Measurements from ENCODE around the gene ZBTB9.

ZBTB9 gene

DNA sequence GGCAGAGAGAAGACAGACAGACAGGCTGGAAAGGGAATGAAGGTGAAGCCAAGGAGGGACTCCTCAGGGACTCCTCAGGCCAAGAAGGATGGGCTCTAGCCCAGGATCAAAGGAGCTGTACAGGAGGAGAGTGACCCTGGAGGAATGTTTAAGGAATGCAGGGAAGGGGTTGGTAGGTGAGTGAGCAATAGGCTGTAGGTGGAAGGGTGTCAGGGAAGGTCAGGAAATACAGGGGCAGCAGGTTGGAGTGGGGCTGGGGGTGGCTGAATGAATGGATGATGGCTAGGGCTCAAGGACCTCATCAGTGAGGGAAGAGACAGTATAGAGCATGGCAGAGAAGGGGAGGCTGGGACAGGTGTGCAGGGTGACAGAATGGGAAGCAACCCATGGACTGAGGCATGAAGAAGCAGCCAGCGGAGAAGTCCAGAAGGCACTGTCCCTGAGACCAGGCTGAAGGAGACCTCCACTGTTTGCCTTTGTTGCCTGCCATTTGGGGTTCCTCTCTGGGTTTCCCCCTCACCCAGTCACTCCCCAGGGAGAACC is 21.3 kb upstream of the ZBTB9 start:
- DNase-seq (ENCODE audit: low read depth): no peak

DNA sequence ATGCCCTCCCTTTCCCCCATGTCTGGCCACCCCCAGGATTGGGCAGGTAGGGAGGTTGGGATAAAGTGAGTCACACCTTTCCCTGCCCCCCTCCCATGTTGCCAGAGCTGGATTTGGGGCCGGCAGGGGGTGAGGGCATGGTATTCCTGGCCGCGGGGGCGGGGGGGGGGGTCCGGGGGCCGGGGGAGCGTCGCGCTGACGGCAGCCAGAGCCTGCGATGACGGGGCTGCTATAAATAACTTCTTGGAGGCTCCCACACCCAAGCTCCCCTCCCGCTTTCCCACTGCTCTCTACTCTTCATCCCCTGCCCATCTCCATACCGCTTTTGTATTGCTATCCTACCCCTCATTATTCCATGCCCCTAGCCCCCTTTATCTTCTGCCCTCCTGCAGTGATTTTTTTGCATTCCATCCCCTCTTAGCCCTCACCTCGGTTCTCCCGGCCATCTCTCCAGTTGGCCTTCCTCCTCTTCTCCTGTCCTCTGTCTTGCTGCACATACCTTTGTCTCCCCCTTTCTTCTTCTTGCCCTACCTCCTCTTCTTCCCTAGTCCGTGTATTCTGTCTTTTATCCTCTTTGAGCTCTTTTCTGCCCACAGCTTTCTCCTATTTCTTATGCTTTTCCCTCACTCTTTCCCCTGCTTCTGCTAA is 20.7 kb upstream of the ZBTB9 start:
- DNase-seq (ENCODE audit: low read depth): no peak

DNA sequence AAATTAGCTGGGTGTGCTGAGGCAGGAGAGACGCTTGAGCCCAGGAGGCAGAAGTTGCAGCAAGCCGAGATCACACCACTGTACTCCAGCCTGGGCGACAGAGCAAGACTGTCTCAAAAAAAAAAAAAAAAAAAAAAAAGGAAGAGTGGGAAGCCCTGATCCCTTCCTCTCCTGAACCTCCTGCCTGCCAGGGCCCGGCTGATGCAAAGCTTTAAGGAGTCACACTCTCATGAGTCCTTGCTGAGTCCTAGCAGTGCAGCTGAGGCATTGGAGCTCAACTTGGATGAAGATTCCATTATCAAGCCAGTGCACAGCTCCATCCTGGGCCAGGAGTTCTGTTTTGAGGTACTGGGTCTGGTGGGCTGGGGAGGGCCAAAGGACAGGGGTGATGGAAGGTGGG is 19.4 kb upstream of the ZBTB9 start:
- DNase-seq (ENCODE audit: low read depth): no peak

DNA sequence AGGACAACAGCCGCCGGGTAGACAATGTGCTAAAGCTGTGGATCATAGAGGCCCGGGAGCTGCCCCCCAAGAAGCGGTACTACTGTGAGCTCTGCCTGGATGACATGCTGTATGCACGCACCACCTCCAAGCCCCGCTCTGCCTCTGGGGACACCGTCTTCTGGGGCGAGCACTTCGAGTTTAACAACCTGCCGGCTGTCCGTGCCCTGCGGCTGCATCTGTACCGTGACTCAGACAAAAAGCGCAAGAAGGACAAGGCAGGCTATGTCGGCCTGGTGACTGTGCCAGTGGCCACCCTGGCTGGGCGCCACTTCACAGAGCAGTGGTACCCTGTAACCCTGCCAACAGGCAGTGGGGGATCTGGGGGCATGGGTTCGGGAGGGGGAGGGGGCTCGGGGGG is 16.7 kb upstream of the ZBTB9 start:
- DNase-seq (ENCODE audit: low read depth): no peak

DNA sequence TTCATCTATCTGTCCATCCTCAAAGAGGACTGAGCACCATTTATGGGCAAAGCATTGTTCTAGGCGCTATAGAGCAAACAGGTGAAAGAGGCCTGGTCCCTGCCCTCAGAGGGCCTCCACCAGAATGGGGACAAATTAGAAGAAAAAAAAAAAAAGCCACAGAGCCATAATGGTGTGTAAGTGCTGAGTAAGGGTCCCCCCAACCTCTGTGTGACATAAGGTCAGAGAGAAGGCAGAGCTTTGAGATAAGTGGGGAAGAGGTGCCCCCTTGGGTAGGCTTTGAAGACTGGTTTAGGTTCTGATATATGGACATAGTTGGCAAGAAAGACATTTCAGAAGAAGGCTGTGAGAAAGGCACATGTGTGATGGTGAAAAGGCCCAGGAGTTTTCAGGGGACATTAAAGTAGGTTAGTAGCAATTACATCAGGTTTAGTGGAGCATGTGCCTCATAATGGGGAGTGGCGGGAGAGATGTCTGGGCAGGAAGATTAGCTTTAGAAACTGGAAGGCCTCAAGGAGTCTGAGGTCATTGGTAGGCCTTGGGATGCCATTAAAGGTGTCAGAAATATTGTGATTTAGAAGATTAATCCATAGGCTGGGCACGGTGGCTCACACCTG is 15.3 kb upstream of the ZBTB9 start:
- DNase-seq (ENCODE audit: low read depth): no peak

DNA sequence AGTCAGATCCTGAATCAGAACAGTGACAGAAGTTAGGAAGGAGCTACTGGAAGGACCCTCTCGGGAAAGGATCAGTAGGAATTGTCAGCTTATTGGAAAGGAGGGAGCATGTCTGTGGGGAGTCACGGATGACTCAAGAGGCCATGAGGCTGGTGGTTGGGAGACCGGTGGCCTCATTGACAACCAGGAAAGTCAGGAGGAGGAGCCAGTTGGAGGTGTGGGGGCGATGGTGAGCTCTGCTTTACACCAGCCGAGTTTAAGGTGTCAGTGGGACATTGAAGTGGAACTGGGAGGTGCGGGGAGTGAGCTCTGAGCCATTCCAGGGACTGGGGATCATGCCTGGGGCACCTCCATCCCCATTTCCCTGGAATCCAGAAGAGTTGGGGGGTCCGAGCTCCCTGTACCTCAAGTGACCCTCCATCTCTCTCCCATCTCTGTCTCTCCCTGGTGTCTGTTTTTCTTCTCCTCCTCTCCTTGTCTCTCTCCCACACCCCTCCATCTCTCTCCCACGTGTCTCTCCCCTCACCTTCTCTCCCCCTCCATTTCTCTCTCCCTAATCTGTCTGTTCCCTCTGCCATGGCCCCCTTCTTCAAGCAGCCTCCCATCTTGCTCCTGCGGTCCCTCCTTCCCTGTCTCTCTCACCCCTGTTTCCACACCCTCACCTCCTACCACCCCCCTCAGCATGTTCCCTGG is 14.3 kb upstream of the ZBTB9 start:
- DNase-seq (ENCODE audit: low read depth): no peak

DNA sequence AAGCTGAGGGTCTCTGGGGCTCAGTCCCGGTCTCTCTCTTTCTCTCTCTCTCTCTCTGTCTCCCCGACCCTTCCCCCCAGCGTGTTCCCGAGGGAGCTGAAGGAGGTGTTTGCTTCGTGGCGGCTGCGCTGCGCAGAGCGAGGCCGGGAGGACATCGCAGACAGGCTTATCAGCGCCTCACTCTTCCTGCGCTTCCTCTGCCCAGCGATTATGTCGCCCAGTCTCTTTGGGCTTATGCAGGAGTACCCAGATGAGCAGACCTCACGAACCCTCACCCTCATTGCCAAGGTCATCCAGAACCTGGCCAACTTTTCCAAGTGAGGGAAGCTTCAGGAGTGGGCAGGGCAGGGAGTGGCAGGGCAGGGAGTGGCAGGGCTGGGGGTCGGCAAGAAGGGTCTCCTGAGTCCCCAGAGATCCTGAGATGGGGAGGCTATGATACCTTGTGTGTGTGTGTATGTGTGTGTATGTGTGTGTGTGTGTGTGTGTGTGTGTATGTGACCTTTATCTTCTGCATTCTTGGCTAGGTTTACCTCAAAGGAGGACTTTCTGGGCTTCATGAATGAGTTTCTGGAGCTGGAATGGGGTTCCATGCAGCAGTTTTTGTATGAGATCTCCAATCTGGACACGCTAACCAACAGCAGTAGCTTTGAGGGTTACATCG is 13.6 kb upstream of the ZBTB9 start:
- DNase-seq (ENCODE audit: low read depth): no peak

DNA sequence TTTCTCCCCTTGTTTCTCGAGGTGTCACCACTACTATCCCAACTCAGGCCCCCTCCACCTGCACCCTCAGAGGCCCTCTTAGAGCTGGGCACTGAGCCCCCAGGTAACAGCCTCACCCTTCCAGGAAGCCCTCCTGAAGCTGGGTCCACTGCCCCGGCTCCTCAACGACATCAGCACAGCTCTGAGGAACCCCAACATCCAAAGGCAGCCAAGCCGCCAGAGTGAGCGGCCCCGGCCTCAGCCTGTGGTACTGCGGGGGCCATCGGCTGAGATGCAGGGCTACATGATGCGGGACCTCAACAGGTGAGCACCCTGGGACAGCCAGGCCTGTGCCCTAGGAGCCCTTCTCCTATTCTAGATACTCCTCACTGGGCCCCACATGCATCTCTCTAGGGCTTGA is 12.9 kb upstream of the ZBTB9 start:
- DNase-seq (ENCODE audit: low read depth): no peak

DNA sequence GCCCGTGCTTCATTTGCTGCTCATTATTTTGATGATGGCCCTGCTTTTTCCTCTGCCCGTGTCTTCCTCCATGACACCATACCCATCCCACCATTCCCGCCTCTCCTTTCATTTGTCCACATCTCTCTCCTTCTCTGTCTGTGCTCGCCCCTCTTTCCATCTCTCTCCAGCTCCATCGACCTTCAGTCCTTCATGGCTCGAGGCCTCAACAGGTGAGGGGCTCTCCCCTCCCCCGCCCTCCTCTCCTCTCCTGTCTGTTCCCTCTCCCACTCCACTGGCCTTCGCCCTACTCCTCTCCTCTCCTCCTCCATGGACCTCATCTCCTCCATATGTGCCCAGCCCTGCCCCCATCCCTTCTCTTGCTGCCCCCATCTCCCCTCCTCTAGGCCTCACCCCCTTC is 12.1 kb upstream of the ZBTB9 start:
- no peak for DNase-seq (ENCODE audit: low read depth)

DNA sequence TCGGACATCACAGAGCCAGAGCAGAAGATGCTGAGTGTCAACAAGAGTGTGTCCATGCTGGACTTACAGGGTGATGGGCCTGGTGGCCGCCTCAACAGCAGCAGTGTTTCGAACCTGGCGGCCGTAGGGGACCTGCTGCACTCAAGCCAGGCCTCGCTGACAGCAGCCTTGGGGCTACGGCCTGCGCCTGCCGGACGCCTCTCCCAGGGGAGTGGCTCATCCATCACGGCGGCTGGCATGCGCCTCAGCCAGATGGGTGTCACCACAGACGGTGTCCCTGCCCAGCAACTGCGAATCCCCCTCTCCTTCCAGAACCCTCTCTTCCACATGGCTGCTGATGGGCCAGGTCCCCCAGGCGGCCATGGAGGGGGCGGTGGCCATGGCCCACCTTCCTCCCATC is 11.4 kb upstream of the ZBTB9 start:
- no peak for DNase-seq (ENCODE audit: low read depth)

DNA sequence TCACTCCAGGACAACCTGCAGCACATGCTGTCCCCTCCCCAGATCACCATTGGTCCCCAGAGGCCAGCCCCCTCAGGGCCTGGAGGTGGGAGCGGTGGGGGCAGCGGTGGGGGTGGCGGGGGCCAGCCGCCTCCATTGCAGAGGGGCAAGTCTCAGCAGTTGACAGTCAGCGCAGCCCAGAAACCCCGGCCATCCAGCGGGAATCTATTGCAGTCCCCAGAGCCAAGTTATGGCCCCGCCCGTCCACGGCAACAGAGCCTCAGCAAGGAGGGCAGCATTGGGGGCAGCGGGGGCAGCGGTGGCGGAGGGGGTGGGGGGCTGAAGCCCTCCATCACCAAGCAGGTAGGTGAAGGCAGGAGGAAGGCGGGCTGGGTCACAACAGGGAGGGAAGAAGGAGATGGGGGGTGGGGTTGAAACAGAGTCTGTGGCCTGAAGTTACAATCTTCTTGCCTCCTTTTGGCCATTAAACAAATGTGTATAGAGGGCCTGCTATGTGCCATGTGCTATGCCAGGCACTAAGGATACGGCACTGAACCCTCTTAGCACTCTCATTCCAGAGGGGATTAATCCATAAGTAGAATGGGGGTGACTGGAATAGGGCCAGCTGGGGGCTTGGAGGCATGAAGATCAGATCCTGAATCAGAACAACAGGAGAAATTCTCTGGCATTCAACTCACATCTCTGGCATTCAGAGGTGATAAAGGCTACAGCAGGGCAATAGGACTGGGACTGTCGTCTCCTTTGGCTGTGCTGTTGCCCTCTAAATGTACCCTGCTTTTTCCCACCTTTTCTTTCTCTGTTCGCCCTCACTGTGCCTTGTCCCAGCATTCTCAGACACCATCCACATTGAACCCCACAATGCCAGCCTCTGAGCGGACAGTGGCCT is 10.5 kb upstream of the ZBTB9 start:
- DNase-seq (ENCODE audit: low read depth): no peak

DNA sequence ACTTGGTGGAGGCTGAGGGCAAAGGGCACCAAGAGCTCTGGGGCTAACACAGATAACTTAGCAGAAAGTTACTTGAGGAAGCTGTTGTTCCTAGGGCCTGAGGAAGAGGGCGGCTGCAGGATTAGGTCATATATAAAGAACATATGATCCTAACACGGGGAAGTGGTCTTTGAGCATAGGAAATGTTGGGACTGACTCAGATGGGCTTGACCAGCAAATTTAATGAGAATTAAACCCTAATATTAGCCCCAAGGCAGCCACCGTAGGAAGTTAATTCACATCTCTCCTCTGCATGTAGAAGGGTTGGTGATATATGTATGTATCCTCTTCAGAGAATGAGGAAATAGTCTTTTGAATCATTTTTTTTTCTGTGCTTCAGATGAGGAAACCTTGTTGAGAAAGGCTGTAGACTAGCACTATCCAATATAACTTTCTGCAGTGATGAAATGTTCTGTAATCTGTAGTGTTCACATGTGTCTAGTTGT is 9.2 kb upstream of the ZBTB9 start:
- DNase-seq (ENCODE audit: low read depth): no peak

DNA sequence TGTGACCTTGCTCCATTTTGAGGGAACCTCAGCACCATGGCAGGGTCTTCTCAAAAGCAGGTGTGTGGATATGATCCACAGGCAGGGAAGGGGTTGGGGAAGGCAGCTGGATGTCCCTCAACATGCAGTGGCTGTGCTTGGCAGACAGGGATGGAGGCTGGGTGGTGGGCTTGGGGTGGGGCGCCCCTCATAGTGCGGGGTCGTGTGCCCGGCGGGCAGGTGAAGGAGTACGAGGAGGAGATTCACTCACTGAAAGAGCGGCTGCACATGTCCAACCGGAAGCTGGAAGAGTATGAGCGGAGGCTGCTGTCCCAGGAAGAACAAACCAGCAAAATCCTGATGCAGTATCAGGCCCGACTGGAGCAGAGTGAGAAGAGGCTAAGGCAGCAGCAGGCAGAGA is 8.0 kb upstream of the ZBTB9 start:
- no peak for DNase-seq (ENCODE audit: low read depth)

DNA sequence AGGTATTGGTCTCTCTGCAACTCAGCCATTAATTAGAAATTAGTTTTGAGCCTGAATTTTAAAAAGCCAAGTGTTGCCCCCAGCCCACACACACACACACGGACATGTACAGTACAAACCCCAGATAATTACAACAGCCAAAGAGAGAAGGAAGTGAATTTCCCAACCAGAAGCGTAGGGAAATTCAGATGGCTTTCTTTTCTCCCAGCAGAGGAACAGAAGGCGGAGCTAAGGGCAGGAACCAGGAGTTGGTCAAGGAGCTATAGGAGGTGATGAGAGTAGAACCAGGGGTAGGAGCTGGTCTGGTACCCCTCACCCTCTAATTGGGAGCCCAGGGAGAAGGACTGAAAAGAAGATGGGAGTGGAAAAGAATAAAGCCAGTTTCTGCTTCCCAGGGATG is 3.9 kb upstream of the ZBTB9 start:
- DNase-seq (ENCODE audit: low read depth): no peak

DNA sequence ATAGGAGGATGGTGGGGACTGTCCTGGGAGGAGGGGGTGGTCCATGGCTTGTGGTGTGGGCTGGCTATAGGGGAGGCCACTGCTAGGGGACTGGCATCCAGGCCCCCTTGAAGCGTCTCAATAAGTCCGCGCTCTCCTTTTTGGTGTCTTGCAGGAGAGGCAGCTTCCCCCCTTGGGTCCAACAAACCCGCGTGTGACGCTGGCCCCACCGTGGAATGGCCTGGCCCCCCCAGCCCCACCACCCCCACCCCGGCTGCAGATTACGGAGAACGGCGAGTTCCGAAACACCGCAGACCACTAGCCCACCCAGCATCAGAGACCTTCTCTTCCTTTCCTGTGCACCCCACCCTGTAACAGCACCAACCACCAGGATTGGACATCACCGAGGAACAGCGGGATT is 2.8 kb upstream of the ZBTB9 start:
- DNase-seq (ENCODE audit: low read depth): no peak

DNA sequence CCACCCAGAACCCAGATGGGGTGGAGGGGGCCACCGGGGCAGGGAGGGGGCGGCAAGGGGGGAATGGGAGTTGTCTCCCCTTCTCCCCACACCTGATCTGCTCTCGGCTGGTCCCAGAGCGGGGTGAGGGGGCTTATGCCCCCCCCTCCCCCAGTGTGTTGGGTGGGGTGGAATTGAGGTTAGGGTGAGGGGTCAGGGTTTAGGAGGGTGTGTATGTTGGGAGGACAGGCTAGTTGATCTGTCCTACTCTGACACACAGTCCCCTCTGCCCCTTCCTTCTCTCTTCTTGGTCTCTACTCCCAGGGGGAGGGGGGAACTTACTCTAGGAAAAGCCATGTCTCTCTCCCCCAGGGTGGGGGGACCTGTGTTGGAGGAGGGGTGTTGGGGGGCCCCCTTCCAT is 1.9 kb upstream of the ZBTB9 start:
- no peak for DNase-seq (ENCODE audit: low read depth)

DNA sequence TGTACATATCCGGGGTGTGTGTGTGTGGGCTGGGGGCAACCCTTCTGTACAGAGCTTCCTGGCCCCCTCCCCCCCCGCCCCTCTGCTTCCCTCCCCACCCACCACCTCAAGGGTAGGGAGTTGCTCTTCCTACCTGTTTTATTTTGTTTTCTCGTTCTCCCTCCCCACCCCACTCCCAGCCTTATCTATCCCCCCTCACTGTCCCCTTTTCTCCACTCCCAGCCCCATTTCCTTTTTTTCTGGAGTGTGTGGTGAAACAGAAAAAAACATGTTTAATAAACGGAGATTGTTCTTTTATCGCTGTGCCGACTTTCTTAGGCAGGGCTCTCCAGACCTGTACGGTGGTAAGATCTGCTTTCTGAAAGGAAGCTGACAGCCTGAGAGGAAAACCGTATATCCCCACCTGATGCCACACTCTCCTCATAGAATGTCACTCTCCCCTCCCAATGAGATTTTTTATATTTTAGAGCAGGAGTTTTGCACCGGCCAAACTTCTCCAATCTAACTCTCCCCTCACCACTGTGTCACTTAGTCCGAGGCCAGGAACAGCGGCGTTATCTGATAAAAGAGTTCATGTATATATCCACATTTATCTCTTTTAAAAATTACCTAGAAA is 875 bp upstream of the ZBTB9 start:
- no peak for DNase-seq (ENCODE audit: low read depth)

DNA sequence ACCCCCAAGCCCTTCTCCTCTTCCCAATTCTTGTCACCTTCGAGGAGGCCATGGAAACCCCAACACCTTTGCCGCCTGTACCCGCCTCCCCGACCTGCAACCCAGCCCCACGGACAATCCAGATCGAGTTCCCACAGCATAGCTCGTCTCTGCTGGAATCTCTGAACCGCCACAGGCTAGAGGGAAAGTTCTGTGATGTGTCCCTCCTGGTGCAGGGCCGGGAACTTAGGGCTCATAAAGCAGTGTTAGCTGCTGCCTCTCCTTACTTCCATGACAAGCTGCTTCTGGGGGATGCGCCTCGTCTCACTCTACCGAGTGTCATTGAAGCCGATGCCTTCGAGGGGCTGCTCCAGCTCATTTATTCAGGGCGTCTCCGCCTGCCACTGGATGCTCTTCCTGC is 675 bp downstream of the ZBTB9 start:
- DNase-seq (ENCODE audit: low read depth): no peak

DNA sequence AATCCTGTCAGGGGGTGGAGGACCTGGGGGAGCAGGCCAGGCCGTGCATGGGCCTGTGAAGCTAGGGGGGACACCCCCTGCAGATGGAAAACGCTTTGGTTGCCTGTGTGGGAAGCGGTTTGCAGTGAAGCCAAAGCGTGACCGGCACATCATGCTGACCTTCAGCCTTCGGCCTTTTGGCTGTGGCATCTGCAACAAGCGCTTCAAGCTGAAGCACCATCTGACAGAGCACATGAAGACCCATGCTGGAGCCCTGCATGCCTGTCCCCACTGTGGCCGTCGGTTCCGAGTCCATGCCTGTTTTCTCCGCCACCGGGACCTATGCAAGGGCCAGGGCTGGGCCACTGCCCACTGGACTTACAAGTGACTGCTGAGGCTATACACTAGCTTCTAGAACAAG is 1.8 kb downstream of the ZBTB9 start:
- no peak for DNase-seq (ENCODE audit: low read depth)

DNA sequence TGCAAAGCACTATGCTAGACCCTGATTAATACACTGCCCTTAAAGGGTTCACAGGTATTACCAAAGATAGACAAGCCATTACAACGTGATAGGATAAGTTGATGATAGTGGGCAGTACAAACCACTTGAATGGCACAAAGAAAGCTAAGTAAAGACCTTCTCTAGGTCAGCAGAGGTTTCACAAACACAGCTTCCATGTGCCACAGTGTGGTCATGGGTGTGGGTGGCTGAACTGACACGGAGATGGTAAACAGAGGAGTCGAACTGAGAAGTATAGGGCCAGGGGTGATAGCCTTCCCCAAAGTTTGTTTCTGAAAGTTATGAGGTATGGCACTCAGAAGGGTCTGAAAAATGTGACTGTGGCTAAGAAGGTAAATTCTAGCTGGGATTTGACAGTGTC is 4.3 kb downstream of the ZBTB9 start:
- no peak for DNase-seq (ENCODE audit: low read depth)

DNA sequence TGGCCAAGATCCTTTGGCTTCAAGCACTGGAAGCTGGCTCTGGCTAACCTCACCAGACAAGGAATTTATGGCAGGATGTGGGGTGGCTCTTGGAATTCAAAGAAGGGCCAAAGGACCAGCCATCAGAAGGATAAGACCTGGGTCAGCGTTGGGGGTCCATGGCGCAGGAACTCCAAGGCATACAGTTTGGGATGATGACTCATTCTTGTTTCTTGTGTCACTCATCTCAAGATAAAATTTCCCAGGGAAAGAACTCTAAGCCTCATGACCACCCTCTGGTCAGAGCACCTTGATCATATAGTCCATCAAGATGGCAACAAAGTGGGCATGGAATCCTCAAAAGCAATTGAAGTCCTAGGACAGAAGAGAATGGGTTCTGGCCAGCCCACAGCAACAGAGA is 4.8 kb downstream of the ZBTB9 start:
- no peak for DNase-seq (ENCODE audit: low read depth)
